HG03060 (cell line): ENCODE results near the gene KRTAP4-6.
"Not testable (repeated sequence)": the region's sequence is repeated elsewhere in the genome, so short reads cannot be mapped to it uniquely, and the experiment has no call there.

Experiments used
- ATAC-seq: cut with Tn5 transposase; IDR thresholded peaks from one replicate; pipeline ENCODE4 v1.9.1; 2021; ENCODE audit warnings: low read depth, moderate number of reproducible peaks; ENCODE audit not compliant: unreplicated experiment

The KRTAP4-6 gene

DNA sequence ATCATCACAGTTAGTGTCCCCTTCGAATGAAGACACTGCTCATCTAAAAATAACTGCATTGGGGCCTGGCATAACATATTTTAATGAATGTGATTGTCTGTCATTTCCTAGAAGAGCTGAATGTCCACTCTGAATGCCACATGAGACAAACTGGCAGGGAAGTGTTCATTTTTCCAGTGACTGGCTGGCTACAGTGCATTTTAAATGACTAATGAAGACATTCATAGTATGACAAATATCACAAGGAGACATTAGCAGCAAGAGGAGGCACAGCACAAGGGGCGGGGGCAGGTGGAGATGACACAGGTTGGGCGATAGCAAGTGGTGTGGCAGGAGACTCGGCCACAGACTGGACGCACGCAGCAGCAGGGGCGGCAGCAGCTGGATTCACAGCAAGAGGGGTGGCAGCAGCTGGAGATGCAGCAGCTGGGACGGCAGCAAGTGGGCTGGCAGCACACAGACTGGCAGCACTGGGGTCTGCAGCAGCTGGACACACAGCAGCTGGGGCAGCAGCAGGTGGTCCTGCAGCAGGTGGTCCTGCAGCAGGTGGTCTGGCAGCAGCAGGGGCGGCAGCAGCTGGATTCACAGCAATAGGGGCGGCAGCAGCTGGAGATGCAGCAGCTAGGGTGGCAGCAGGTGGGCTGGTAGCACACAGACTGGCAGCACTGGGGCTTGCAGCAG lies 8.8 kb upstream of the KRTAP4-6 start:
- not testable (repeated sequence) for ATAC-seq

DNA sequence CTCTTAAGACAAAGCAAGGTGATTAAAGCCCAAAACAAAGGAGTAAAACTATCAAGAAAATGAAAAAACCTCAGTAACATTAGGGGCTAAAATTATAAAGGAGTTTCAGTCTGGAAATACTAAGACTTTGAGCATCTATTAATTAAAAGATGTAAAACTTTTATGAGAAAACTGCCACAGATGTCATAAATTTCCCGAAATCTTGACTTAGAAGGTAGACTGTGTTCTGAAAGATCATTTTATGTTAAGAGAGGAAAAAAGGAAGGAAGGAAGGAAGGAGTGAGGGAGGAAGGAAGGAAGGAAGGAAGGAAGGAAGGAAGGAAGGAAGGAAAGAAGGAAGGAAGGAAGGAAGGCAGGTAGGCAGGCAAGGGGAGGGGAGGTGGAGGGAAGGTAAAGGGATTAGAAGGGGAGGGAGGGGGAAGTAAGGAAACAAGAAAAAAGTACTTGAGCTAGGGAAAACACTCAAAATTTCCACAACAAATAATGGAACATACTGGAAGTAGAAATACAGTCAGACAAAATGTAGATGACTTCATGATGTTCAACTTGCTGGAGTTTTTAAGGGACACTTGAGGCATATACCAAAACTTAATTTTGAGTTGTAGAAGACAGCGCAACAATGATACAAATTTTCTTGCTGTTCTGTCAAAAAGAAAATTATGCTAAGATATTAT lies 7.3 kb upstream of the KRTAP4-6 start:
- no peak for ATAC-seq

DNA sequence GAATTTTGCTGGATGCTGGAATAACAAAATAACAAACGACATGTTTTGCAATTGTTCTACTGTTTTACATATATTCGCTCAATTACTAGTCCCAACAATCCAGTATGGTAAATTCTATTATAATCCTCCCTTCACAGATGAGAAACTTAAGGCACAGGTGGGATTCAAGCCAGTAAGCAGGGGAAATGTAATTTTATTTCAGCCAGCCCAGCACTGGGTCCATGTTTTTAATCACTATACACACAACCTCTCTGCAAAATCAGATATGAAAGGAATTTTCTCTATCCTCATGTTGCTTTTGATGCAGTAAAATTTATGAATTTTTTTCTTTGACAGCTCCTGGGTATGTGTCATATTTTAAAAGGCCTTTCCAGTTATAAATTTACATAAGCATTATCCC lies 4.9 kb upstream of the KRTAP4-6 start:
- ATAC-seq = no peak

GRCh38 chr17:41144846-41145245 lies 4.5 kb upstream of the KRTAP4-6 start:
- ATAC-seq = no peak

- ATAC-seq = no peak
Measured at GRCh38 chr17:41141361-41141760, 1.0 kb upstream of the KRTAP4-6 start.

GRCh38 chr17:41139865-41140264 lies 479 bp downstream of the KRTAP4-6 start:
- not testable (repeated sequence) for ATAC-seq

GRCh38 chr17:41133880-41134735 lies 6.2 kb downstream of the KRTAP4-6 start:
- no peak for ATAC-seq

GRCh38 chr17:41131979-41132378 lies 8.4 kb downstream of the KRTAP4-6 start:
- ATAC-seq = no peak

DNA sequence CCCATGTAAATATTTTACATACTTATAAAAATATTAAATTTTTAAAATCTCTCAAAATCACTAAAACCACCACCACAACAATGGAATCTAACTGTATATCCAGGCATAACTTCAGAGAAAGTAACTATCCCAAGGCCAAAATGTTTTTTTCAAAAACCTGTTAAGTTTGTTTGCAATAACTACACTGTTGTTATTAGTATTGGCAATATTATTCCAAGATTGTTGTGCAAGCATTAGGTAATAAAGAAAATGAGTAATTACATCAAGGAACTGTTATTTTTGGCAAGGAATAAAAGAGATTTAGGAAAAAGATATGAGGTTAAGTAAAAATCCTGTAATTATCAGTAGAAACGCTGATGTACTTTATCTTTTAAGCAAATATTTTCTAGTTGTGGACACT lies 13.0 kb downstream of the KRTAP4-6 start:
- ATAC-seq = no peak

GRCh38 chr17:41126412-41126811 lies 13.9 kb downstream of the KRTAP4-6 start:
- ATAC-seq = no peak

DNA sequence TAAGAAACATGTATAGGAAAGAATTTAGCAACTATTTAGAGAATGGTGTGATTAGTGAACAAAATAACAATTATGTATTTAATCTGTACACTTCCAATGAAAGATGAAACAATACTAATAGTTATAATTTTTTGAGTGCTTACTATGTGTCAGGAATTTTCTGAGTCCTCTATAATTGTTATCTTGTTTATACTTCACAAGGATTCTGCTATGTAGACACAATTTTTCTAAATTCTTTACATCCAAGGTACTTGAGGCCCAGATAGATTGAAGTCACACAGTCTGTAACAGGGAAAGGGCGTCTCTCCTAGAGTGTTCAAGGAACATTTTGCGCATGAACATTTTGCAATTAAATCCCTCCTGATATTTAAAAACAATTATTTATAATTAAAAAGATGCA lies 15.3 kb downstream of the KRTAP4-6 start:
- no peak for ATAC-seq

DNA sequence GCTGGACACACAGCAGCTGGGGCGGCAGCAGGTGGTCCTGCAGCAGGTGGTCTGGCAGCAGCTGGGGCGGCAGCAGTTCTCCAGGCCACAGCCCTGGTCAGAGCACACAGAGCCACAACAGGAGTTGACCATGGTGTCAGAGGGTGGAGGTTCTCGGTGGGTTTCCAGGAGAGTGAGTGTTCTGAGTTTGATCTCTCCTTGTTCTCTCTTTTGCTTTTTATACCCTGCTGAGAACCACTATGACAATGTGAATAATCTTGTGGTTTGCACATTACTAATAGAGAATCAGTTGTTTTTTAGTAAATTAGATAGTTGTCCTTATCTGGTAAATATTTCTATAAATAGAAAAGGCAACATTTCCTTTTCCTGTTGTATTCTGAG lies 16.4 kb downstream of the KRTAP4-6 start, which contains the start of gene KRTAP4-12:
Gene KRTAP4-12 (minus strand): TSS at position 192 of the 381 bp plus-strand sequence. CDS start 60 bp downstream, at position 132.
- ATAC-seq = not testable (repeated sequence)

DNA sequence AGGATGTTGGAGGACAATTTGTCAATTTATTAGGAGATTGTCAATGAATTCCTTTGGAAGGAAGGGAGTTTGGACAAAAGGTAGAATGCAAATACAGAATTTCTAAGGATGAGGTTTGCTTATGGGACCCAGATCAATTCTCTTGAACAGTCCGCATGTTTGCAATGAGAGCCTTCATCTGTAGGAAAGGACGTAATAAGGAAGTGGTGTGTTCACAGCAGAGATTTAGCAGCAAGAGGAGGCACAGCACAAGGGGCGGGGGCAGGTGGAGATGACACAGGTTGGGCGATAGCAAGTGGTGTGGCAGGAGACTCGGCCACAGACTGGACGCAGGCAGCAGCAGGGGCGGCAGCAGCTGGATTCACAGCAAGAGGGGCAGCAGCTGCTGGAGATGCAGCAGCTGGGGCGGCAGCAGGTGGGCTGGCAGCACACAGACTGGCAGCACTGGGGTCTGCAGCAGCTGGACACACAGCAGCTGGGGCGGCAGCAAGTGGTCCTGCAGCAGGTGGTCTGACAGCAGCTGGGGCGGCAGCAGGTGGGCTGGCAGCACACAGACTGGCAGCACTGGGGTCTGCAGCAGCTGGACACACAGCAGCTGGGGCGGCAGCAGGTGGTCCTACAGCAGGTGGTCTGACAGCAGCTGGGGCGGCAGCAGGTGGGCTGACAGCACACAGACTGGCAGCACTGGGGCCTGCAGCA lies 16.9 kb downstream of the KRTAP4-6 start:
- ATAC-seq = not testable (repeated sequence)

- no peak for ATAC-seq
Measured at GRCh38 chr17:41121742-41122141, 18.6 kb downstream of the KRTAP4-6 start.

GRCh38 chr17:41119696-41120690 lies 20.4 kb downstream of the KRTAP4-6 start:
- not testable (repeated sequence) for ATAC-seq

DNA sequence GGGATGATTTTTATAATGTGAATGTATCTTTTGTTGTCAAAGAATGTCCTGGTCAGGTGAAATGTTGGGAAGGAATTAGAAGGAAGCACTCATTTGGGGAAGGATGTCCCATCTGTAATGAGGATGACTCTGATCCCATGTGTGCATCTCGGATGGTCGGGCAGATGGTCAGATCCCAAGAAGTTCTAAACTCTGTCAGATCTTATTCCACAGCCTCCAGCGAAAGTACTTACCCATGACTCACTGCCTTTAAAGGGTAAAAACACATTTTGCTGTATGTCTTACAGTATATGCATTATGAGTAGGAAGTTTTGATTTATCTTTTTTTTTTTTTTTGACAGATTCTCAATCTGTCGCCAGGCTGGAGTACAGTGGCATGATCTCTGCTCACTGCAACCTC lies 21.6 kb downstream of the KRTAP4-6 start:
- no peak for ATAC-seq

DNA sequence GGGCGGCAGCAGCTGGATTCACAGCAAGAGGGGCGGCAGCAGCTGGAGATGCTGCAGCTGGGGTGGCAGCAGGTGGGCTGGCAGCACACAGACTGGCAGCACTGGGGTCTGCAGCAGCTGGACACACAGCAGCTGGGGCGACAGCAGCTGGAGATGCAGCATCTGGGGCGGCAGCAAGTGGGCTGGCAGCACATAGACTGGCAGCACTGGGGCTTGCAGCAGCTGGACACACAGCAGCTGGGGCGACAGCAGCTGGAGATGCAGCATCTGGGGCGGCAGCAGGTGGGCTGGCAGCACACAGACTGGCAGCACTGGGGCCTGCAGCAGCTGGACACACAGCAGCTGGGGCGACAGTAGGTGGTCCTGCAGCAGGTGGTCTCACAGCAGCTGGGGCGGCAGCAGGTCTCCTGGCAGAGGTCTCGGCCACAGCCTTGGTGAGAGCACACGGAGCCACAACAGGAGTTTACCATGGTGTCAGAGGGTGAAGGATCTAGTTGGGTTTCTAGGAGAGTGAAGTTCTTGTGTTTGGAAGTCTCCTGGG lies 22.4 kb downstream of the KRTAP4-6 start, which contains the start of gene KRTAP4-11:
Gene KRTAP4-11 (minus strand): TSS at position 528 of the 541 bp plus-strand sequence. CDS start 58 bp downstream, at position 470.
- not testable (repeated sequence) for ATAC-seq

DNA sequence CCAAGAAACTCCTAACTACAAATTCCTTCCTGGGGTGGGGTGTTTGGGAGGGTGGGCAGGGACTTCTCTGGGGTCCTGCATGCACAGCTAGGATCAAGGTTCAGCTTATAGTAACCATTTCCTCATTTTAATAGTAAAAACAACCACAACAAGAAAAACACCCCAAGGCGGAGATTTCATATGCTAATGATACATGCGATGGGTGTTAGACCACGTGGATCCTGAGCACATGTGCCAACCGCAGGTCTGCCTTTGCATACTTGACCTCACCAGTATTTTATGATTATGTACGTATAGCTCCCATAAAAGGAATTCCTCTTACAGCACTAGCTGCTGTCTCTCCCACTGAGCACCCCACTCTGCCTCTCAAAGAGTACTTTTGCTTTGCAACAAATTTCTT lies 24.0 kb downstream of the KRTAP4-6 start:
- no peak for ATAC-seq
